GM12873 (cell line): Measurements from ENCODE around the gene ITGB6.

Experiments used
- CTCF ChIP-seq: IDR thresholded peaks from 2 replicates; pipeline ENCODE4 v1.5.1; 2012; ENCODE audit warnings: low read depth, mild to moderate bottlenecking, moderate library complexity, low read length, control low read depth; ENCODE audit not compliant: insufficient read depth; ENCODE audit errors: missing control alignments

Gene ITGB6

GRCh38 chr2:160140471-160140870, 59.6 kb downstream of the ITGB6 start:
- no peak for TF ChIP-seq CTCF

- TF ChIP-seq CTCF: no peak
Measured at GRCh38 chr2:160139991-160140390, 60.1 kb downstream of the ITGB6 start.

- no peak for TF ChIP-seq CTCF
Measured at GRCh38 chr2:160139350-160139749, 60.7 kb downstream of the ITGB6 start.

GRCh38 chr2:160138406-160138805, 61.7 kb downstream of the ITGB6 start:
- no peak for TF ChIP-seq CTCF

GRCh38 chr2:160137464-160137863, 62.6 kb downstream of the ITGB6 start:
- TF ChIP-seq CTCF: no peak

- TF ChIP-seq CTCF: no peak
Measured at GRCh38 chr2:160132761-160133160, 67.3 kb downstream of the ITGB6 start.

- TF ChIP-seq CTCF: no peak
Measured at GRCh38 chr2:160126756-160127155, 73.3 kb downstream of the ITGB6 start.
